Endothelial cell of umbilical vein (primary cell): Measurements from ENCODE around the gene KIAA1958. TPM values are rescaled to one million over a fixed set of nuclear protein-coding genes. Genes with fewer than 3 reads are reported as not detected.

Experiments
- BruUV-seq: library from RNA; stranded (reverse); fragments of 400-500 nt; replicated peaks from 2 replicates; lab custom pipeline; 2021; lab: Mats Ljungman, UMichigan
- CTCF ChIA-PET: fragments of 300-600, 350-600 bp; sonication (Branson Sonifier 250); formaldehyde crosslinking; loops from one replicate; lab custom pipeline; 2021; ENCODE audit warnings: antibody characterized with exemption, inconsistent platforms; lab: Charles Lee
- POLR2A ChIA-PET: fragments of 300-600, 350-600 bp; sonication (Branson Sonifier 250); formaldehyde crosslinking; loops from one replicate; lab custom pipeline; 2021; ENCODE audit warnings: antibody characterized with exemption, inconsistent platforms; lab: Charles Lee
- DNase-seq: peaks from one replicate; pipeline ENCODE4 v3.0.0-alpha.2; 2011; ENCODE audit warnings: low read depth, low spot score
- FAIRE-seq: peaks from 2 replicates; lab custom pipeline; 2011; peaks lifted over from hg19 to GRCh38; lab: Jason Lieb, UNC
- H2AFZ ChIP-seq: 2 replicates; pipeline ENCODE4 v1.6.0; 2012; ENCODE audit warnings: low read depth, low read length, control low read depth, inconsistent platforms
- H3K27ac ChIP-seq: 2 replicates; pipeline ENCODE4 v1.5.1; 2011; ENCODE audit warnings: low read depth, mild to moderate bottlenecking, control low read depth, low read length, moderate library complexity; ENCODE audit not compliant: insufficient read depth
- H3K27me3 ChIP-seq, 2 experiments: 2 replicates each; pipeline versions ENCODE4 v1.6.0 to v1.6.1; 2011; ENCODE audit warnings: low read length in 2 of 2, mixed read lengths in 1 of 2; ENCODE audit not compliant: control insufficient read depth in 2 of 2, insufficient read depth in 2 of 2
- H3K36me3 ChIP-seq, 2 experiments: 2 replicates in 1 of 2; 3 replicates in 1 of 2; pipeline ENCODE4 v1.5.1; 2011; ENCODE audit warnings: low read length in 2 of 2, mild to moderate bottlenecking in 1 of 2, moderate library complexity in 1 of 2; ENCODE audit not compliant: control insufficient read depth in 2 of 2, insufficient read depth in 2 of 2; ENCODE audit errors: extremely low read depth in 1 of 2
- H3K4me1 ChIP-seq: 3 replicates; pipeline ENCODE4 v1.5.1; 2011; ENCODE audit warnings: mild to moderate bottlenecking, low read length; ENCODE audit not compliant: control insufficient read depth, insufficient read depth; ENCODE audit errors: extremely low read depth
- H3K4me2 ChIP-seq: 2 replicates; pipeline ENCODE4 v1.6.1; 2011; ENCODE audit warnings: low read length, control low read depth, mixed read lengths; ENCODE audit not compliant: insufficient read depth
- H3K4me3 ChIP-seq, 3 experiments: fragments of 200-600 bp in 1 of 3; sonication (generic), shearing (Covaris generic) in 1 of 3; replicated peaks in 1 of 3; 2 replicates each; pipeline ENCODE4 v1.5.1; 2011 to 2016; ENCODE audit warnings: control low read depth in 3 of 3, low read length in 3 of 3, mild to moderate bottlenecking in 2 of 3, inconsistent platforms in 1 of 3, low read depth in 1 of 3, moderate library complexity in 1 of 3; ENCODE audit not compliant: insufficient read depth in 1 of 3
- H3K79me2 ChIP-seq: 2 replicates; pipeline ENCODE4 v1.6.0; 2012; ENCODE audit warnings: low read length, inconsistent platforms; ENCODE audit not compliant: control insufficient read depth, insufficient read depth
- H3K9ac ChIP-seq: replicated peaks from 2 replicates; pipeline ENCODE3; 2011; ENCODE audit warnings: low read length, control low read depth; ENCODE audit not compliant: insufficient read depth; ENCODE audit errors: extremely low read depth
- H3K9me1 ChIP-seq: replicated peaks from 3 replicates; pipeline ENCODE4 v1.6.0; 2011; ENCODE audit warnings: mild to moderate bottlenecking, low read length; ENCODE audit not compliant: control insufficient read depth, insufficient read depth; ENCODE audit errors: extremely low read depth
- H3K9me3 ChIP-seq: replicated peaks from 2 replicates; pipeline ENCODE4 v1.5.1; 2012; ENCODE audit warnings: low read length, inconsistent platforms; ENCODE audit not compliant: control insufficient read depth, insufficient read depth
- H4K20me1 ChIP-seq: replicated peaks from 2 replicates; pipeline ENCODE3; 2011; ENCODE audit warnings: mild to moderate bottlenecking, low read length; ENCODE audit not compliant: control insufficient read depth, insufficient read depth; ENCODE audit errors: extremely low read depth
- CTCF ChIP-seq, 2 donors: IDR thresholded peaks; 1 replicate in 1 of 2; 2 replicates in 1 of 2; pipeline ENCODE4 v1.5.1; 2011; ENCODE audit warnings: low read length in 2 of 2, mild to moderate bottlenecking in 2 of 2, moderate library complexity in 2 of 2, control low read depth in 1 of 2, inconsistent platforms in 1 of 2, low read depth in 1 of 2; ENCODE audit not compliant: insufficient read depth in 1 of 2; ENCODE audit errors: extremely low read depth in 1 of 2
- EZH2 ChIP-seq: IDR thresholded peaks from 2 replicates; pipeline ENCODE4 v1.6.1; 2012; ENCODE audit warnings: borderline replicate concordance, low read depth, mild to moderate bottlenecking, moderate library complexity, low read length, inconsistent platforms; ENCODE audit not compliant: severe bottlenecking
- FOS ChIP-seq: IDR thresholded peaks from 2 replicates; pipeline ENCODE4 v1.6.1; 2011; ENCODE audit warnings: mild to moderate bottlenecking, low read length, moderate library complexity, borderline replicate concordance; ENCODE audit not compliant: insufficient read depth
- GATA2 ChIP-seq: IDR thresholded peaks from 2 replicates; pipeline ENCODE4 v1.7.0; 2011; ENCODE audit warnings: low read depth, mild to moderate bottlenecking, moderate library complexity, mixed read lengths, low read length; ENCODE audit not compliant: insufficient read length, insufficient read depth
- JUN ChIP-seq: IDR thresholded peaks from 2 replicates; pipeline ENCODE4 v1.6.1; 2011; ENCODE audit warnings: borderline replicate concordance, low read depth; ENCODE audit not compliant: insufficient read length, insufficient read depth
- MAX ChIP-seq: IDR thresholded peaks from 2 replicates; pipeline ENCODE4 v1.6.1; 2011; ENCODE audit not compliant: insufficient read depth, insufficient read length
- MYC ChIP-seq: IDR thresholded peaks from one replicate; pipeline ENCODE4 v1.6.1; 2011; ENCODE audit warnings: mild to moderate bottlenecking, low read depth, low read length
- POLR2A ChIP-seq: IDR thresholded peaks from 2 replicates; pipeline ENCODE4 v1.6.1; 2012; ENCODE audit warnings: low read depth, mild to moderate bottlenecking, control low read depth, low read length
- POLR2AphosphoS5 ChIP-seq: IDR thresholded peaks from 2 replicates; pipeline ENCODE4 v1.6.1; 2012; ENCODE audit warnings: low read depth, mild to moderate bottlenecking, control low read depth, low read length, moderate library complexity; ENCODE audit not compliant: insufficient read depth
- dilution Hi-C: fragments of 300-500 bp; cut with MboI; formaldehyde crosslinking; loops from one replicate; pipeline ENCODE4 v1.15.0; 2019; ENCODE audit warnings: low sequenced_read_pairs; ENCODE audit not compliant: extremely low pct_ligation_motif_present
- intact Hi-C: fragments of 100-400 bp; cut with micrococcal nuclease; formaldehyde crosslinking; loops from one replicate; pipeline ENCODE4 v1.10.0; 2022
- polyA plus RNA-seq, 4 experiments: library from polyadenylated mRNA; depleted of rRNA in 3 of 4; stranded (reverse) in 3 of 4; unstranded in 1 of 4; fragments of >200 nt; gene quantifications; 2 replicates each; pipeline versions ENCODE4 v1.2.1 to v1.2.3, GENCODE V29; 2011 to 2012; ENCODE audit warnings: missing spikeins in 1 of 4
- total RNA-seq: library from RNA; stranded (reverse); gene quantifications from 2 replicates; pipeline ENCODE4 v1.2.3, GENCODE V29; 2021

Gene KIAA1958
- total and polyA plus RNA-seq, 2 donors (not counting 3 experiments of a cell fraction or from before 2014, with no cell fraction given): 1.7 to 5.0 TPM

GRCh38 chr9:112520069-112520468, 33.4 kb downstream of the KIAA1958 start:
- H4K20me1 ChIP-seq: no peaks in the 10 kb centered on the region
- H3K9ac ChIP-seq: no peak overlapping the region
- TF ChIP-seq MAX (no peak), EZH2 (no peak), CTCF (IDR thresholded peaks at IDR 0.05; ENCODE audit: extremely low read depth in 1 of 2, insufficient read depth in 1 of 2, low read depth in 1 of 2, low read length in 2 of 2) (no peak), POLR2AphosphoS5 (no peak), POLR2A (no peak), MYC (no peak), GATA2 (no peak), JUN (no peak), FOS (no peak)
- dilution Hi-C loops: no loop called here
- H3K27me3 ChIP-seq: no peaks in the 10 kb centered on the region
- DNase-seq: no peak
- intact Hi-C loops: no loop called here
- POLR2A ChIA-PET: no interaction called here
- H2AFZ ChIP-seq: no peak overlapping the region
- no peak overlapping the region for H3K4me2 ChIP-seq
- FAIRE-seq: no peak
- H3K36me3 ChIP-seq: no peaks in the 10 kb centered on the region
- no peaks in the 10 kb centered on the region for H3K4me1 ChIP-seq
- CTCF ChIA-PET: no interaction called here
- H3K27ac ChIP-seq: no peak overlapping the region
- no peaks in the 10 kb centered on the region for H3K79me2 ChIP-seq
- H3K4me3 ChIP-seq: no peak overlapping the region
- H3K9me1 ChIP-seq: no peaks in the 10 kb centered on the region
- BruUV-seq: no TSS peak
- H3K9me3 ChIP-seq: no peaks in the 10 kb centered on the region
